HG03045 (cell line): ENCODE measurements around the gene TMEM239.

ENCODE experiments used
- ATAC-seq: cut with Tn5 transposase; IDR thresholded peaks from one replicate; pipeline ENCODE4 v1.9.1; 2021; ENCODE audit warnings: mild to moderate bottlenecking, moderate library complexity; ENCODE audit not compliant: unreplicated experiment

The TMEM239 gene

DNA sequence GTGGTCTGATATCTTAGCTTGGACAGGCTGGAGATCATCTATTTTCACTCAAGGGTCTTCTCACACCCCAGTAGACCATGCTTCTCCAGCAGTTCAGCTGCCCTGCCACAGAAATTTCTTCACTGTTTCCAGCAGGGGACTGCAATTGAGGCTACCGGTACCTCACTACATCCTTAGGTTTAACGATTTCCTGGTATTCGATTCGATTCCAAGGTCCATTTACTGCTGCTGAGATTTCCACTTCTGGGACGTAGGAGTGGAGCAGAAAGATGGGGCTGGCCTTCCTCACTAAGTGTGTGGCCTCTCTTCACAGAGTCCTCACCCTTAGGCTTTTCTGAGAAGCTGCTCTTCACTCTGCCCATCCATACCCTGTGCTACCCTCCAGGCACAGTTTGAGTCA, 30.5 kb downstream of the TMEM239 start:
- no peak for ATAC-seq

DNA sequence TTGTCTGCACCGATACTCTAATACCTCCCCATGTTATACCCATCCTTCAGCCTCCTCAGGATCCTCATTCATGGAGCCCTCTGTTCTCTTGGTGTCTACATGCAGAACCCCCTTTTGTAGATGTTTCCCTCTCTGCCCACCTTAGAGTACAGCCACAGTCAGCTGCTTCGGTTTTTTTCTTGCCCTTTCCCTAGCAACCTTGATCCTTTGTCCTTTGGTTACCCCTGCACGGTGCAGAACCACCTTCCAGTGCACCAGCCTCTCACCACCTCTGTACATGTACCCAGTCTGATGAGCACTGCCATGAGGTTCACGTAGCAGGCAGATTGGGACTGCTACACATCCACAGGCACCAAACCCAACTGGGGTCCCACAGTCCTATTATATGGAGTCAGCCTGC, 31.6 kb downstream of the TMEM239 start:
- no peak for ATAC-seq

DNA sequence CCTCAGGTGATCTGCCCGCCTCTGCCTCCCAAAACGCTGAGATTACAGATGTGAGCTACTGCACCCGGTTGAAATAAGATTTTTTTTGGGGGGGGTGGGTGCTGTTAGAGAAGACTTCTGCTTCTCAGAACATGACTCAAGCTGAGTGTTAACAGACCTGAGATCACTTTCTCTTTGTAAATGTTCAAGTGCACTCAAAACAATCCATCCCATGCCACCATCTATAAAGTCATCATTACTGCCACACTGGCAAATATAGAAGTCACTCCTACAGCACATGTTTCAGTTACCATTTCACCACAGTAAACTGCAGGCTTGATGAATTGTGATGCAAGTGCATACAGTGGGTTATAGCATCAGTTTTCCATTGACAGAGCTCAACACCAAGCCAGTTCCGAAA, 33.4 kb downstream of the TMEM239 start:
- no peak for ATAC-seq

DNA sequence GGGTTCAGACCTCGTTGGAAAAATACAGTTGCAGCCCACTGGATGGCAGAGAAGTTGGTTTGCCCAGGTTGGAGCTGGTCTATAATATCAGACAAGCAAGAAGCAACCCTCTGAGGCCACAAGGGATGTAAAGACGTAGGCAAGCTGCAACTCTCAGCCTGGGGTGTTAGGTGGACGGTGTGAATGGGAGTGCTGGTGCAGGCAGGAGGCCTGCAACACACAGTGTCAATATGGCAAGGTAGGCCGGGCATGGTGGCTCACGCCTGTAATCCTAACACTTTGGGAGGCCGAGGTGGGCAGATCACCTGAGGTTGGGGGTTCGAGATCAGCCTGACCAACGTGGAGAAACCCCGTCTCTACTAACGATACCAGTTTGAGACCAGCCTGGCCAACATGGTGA, 34.9 kb downstream of the TMEM239 start:
- no peak for ATAC-seq

DNA sequence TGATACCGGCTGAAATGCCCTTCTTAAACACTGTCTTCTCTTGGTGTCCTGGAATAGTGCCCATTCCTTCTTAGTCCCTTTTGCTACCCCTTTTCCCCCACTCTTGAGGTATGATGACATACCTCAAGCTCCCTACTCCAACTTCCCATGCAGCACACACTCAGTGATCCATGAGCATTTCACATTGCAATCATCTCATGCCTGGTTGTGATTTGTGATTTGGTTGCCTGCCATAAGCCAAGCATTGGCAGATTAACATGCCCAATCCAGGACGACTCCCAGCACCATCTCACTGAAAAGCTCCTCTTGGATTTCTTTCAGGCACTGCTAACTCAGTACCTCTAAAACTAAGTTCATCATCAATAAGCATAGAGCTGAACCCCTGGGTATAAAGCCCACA, 42.4 kb downstream of the TMEM239 start:
- no peak for ATAC-seq

DNA sequence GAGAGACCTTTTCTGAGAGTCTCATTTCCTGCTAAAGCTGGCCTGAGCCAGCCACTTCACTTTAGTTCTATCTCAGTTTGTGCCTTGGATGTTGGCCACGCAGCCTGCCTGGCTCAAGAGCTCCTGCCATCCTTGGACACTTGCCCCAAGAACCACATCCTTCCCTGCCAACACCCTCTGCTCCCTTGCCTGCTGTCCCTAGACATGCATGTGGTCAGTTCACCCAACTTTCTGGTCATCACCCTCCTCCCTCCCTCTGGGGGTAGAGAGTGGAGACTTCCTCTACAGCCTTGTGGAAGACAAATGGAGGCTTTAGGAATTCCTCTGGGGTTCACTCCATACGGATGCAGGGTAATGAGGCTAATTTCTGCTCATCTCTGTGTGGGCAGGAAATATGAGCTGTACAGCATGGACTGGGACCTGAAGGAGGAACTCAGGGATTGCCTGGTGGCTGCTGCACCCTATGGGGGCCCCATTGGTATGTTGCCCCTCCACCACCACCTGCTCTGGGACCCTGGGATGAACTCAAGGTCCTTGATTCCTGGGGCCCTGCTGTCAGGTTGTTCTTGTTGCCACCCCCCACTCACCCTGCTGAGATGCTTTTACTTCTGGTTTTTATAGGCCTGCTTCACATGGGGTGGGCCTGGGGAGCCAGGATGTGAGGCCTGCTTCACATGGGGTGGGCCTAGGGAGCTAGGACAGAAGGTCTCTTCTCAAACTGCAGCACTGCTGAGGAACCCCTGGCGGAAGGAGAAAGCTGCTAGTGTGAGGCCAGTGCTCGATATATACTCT, 43.4 kb downstream of the TMEM239 start:
- ATAC-seq = no peak

DNA sequence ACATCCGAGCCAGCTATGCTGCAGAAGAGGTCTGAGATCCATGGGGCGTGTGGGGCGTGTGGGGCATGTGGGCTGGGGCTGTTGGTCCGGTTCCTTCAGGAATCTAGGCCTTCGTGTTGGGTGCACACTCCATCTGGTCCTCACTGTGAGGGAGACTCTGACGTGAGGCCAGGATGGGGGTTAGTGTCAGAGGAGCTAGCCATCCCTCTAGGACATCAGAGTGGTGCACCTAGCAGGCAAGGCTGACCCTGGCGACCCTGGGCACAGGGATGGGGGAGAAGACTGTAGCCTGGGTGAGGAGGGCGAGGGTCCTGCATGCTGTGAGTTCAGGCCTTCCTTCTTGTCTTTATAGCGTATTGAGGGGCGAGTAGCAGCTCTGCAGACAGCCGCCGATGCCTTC, 48.5 kb downstream of the TMEM239 start:
- ATAC-seq = no peak

DNA sequence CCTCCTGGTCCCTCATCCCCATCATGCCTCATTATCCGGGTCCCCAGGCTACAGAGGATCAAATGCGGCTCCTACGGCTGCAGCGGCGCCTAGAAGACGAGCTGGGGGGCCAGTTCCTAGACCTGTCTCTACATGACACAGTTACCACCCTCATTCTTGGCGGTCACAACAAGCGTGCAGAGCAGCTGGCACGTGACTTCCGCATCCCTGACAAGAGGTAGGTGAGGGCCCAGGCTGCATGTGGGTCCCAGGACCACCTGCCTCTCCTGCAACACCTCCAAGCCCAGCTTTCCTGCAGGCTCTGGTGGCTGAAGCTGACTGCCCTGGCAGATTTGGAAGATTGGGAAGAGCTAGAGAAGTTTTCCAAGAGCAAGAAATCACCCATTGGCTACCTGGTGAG, 48.9 kb downstream of the TMEM239 start:
- no peak for ATAC-seq

DNA sequence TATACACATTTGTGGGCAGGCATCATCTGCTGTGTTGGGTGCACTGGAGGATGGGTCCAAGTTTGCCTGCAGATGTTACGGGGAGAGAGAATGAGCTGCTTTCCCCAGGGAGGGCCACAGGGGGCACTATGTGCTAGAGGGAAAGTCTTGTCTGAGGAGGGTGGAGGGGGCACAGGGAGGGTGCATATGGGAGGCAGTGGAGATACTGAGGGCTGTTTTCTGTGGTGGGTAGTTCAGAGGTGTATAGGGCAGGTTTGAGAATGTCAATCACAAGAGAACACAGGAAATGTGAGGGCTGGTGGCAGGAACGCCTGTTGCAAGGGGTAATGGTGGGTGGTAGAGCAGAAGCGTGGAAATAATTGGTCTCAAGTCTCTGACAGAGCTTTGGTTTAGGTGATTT, 49.5 kb downstream of the TMEM239 start:
- no peak for ATAC-seq

DNA sequence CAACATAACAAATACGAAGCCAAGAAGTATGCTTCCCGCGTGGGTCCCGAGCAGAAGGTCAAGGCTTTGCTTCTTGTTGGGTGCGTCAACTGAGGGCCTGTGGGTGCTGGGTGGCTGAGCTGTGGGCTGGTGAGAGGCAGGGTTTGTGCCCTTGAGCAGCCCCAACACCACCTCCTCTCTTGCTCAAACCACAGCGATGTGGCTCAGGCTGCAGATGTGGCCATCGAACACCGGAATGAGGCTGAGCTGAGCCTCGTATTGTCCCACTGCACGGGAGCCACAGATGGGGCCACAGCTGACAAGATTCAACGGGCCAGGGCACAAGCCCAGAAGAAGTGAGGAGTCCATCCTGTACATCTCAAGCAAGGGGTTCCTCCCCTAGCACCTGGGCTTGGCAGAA, 50.1 kb downstream of the TMEM239 start:
- ATAC-seq = no peak

DNA sequence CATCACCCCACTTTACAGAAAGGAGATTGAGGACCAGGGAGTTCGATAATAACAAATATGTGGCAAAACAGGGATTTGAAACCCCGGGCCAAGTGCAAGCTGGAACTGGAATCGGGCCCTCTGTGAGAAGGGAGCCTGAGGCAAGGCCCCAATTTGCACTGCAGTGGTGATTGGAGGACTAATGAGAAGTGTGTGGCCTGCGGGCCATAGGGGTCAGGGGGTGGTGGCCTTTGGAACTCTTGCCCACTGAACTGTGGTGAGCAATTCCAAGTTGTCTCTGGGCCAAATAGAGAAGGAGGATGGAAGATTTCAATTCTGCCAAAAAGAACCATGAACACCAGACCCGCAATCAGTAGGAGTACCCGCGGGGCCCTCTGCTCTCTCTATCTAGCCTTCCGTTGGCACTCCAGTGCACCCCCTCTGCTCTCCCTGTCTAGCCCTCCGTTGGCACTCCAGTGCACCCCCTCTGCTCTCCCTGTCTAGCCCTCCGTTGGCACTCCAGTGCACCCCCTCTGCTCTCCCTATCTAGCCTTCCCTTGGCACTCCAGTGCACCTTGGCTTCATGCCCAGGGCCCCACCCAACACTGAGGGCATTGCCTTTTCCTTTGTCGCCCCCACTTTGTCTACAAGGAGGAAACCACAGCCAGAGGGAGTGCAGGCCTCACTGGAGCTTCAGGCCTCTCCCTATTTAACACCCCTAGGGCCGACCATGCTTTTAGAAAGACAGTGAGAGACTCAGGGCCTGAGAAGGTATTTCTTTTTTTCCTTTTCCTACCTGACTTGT, 51.1 kb downstream of the TMEM239 start:
- no peak for ATAC-seq
